MM.1S (cell line): ENCODE measurements around the gene FAM162A.

Experiments
- CTCF ChIP-seq: fragments of 300-600 bp; sonication (generic); IDR thresholded peaks from 2 replicates; pipeline ENCODE4 v1.5.1; 2016; ENCODE audit warnings: antibody characterized with exemption, low read length, mixed read lengths
- EZH2 ChIP-seq: fragments of 300-600 bp; sonication (generic); optimal IDR thresholded peaks from 2 replicates; pipeline ENCODE3; 2017; ENCODE audit warnings: low read depth, mild to moderate bottlenecking, antibody characterized with exemption, low read length, mixed read lengths
- EZH2phosphoT487 ChIP-seq: fragments of 300-600 bp; sonication (generic); IDR thresholded peaks from 2 replicates; pipeline ENCODE4 v1.6.1; 2018; ENCODE audit warnings: antibody characterized with exemption, low read length

GRCh38 chr3:122353215-122353614 lies 30.8 kb upstream of the FAM162A start:
- TF ChIP-seq CTCF (no peak), EZH2phosphoT487 (no peak), EZH2 (no peak)
